ENCODE results near the gene STOML2. TPM values are rescaled to one million over a fixed set of nuclear protein-coding genes. Genes with fewer than 3 reads are reported as not detected.

STOML2 gene
- total and polyA plus RNA-seq, 9 of the 15 experiments (the other 6 are each of a cell fraction or from before 2014, with no cell fraction given), result 110 to 220 (median 174) TPM

DNA sequence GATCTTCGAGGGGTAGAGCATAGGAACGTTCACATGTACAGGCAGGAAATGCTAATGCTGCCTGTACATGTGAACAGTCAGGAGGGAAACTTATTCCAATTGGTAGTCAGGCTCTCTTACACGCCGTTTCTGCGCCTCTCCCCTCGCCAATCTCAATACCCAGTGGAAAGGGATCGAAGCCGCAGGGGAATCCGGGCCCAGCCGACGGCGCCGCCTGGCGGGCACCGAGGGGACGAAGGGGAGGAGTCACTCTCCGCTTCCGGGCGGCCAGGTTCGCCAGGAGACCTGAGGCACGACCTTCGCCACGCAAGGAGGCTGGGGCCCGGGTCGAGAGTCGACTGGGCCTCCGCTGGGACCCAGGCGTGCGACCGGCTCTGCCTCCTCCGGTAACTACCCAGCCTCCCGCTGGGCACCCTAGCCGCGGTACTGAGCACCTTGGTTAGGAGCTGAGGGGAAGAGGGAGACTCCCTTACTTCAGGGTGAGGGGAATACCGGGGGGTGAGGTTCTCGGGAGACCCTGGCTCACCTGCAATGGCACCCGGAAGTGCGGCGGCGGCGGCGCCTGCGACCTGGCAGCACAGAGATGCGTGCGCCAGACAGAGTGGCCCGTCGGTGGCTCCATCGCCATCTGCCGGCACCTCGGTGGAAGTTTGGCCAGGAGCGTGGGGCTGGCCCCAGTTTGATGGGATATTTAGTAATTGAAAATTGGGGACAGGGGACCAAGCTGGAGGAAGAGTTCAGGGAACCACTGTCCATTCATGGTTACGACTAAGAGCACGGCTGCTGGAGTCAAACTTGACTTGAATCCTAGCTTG, 6.7 kb downstream of the STOML2 start, which contains the start of gene PIGO (continued):
- TF ChIP-seq FOXM1 (IDR thresholded peaks at IDR 0.05; ENCODE audit: low read depth) (no peak), FOXM1 (CRISPR knock-in tag; IDR thresholded peaks at IDR 0.05; ENCODE audit: low read depth) (no peak), NONO (IDR thresholded peaks at IDR 0.05; ENCODE audit: low read depth in 2 of 2, low read length in 1 of 2) (0 out of 4 replicates have a peak, but pooled peaks of 1 of the 2 experiments have one; percentile 35), CTBP1 (IDR thresholded peaks at IDR 0.05; ENCODE audit: borderline replicate concordance) (peak; percentile 55; the same call in 1 of the 2 replicates), PCBP1 (IDR thresholded peaks at IDR 0.05; ENCODE audit: low read depth, low read length, poor library complexity, severe bottlenecking) (no peak), POLR2A (conservative IDR thresholded peaks at IDR 0.05) (peak; percentile 90), LEF1 (IDR thresholded peaks at IDR 0.05) (no peak), NR1H2 (CRISPR knock-in tag; IDR thresholded peaks at IDR 0.05) (no peak), GATAD2B (IDR thresholded peaks at IDR 0.05; ENCODE audit: borderline replicate concordance) (no peak; the same call in 1 of the 2 replicates), MTA3 (IDR thresholded peaks at IDR 0.05; ENCODE audit: borderline replicate concordance) (peak; percentile 86; the same call in 1 of the 2 replicates), NR2C2 (CRISPR knock-in tag; IDR thresholded peaks at IDR 0.05) (peak; percentile 60), NR2C2 (tag; IDR thresholded peaks at IDR 0.05) (peak; percentile 94), CEBPG (CRISPR knock-in tag; IDR thresholded peaks at IDR 0.05) (0 out of 2 replicates have a peak, but pooled peaks have one; percentile 23), CEBPG (tag; conservative IDR thresholded peaks at IDR 0.05 in 1 of 2, IDR thresholded peaks at IDR 0.05 in 1 of 2) (no peak), HDGF (IDR thresholded peaks at IDR 0.05) (no peak), ERF (CRISPR knock-in tag; IDR thresholded peaks at IDR 0.05) (0 out of 2 replicates have a peak, but pooled peaks have one; percentile 45), ESRRB (CRISPR knock-in tag; IDR thresholded peaks at IDR 0.05; ENCODE audit: borderline replicate concordance) (no peak), SP1 (CRISPR knock-in tag; IDR thresholded peaks at IDR 0.05) (peak; percentile 92), RBM39 (optimal IDR thresholded peaks at IDR 0.05; ENCODE audit: low read depth, low read length) (peak; percentile 57), MBD2 (IDR thresholded peaks at IDR 0.05; ENCODE audit: borderline replicate concordance, low read depth) (peak; percentile 50; the same call in 1 of the 2 replicates)
- TF ChIP-seq, protein P1, sequence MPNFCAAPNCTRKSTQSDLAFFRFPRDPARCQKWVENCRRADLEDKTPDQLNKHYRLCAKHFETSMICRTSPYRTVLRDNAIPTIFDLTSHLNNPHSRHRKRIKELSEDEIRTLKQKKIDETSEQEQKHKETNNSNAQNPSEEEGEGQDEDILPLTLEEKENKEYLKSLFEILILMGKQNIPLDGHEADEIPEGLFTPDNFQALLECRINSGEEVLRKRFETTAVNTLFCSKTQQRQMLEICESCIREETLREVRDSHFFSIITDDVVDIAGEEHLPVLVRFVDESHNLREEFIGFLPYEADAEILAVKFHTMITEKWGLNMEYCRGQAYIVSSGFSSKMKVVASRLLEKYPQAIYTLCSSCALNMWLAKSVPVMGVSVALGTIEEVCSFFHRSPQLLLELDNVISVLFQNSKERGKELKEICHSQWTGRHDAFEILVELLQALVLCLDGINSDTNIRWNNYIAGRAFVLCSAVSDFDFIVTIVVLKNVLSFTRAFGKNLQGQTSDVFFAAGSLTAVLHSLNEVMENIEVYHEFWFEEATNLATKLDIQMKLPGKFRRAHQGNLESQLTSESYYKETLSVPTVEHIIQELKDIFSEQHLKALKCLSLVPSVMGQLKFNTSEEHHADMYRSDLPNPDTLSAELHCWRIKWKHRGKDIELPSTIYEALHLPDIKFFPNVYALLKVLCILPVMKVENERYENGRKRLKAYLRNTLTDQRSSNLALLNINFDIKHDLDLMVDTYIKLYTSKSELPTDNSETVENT (CRISPR knock-in tag; IDR thresholded peaks at IDR 0.05), result peak; percentile 73
- TF ChIP-seq, protein P2, sequence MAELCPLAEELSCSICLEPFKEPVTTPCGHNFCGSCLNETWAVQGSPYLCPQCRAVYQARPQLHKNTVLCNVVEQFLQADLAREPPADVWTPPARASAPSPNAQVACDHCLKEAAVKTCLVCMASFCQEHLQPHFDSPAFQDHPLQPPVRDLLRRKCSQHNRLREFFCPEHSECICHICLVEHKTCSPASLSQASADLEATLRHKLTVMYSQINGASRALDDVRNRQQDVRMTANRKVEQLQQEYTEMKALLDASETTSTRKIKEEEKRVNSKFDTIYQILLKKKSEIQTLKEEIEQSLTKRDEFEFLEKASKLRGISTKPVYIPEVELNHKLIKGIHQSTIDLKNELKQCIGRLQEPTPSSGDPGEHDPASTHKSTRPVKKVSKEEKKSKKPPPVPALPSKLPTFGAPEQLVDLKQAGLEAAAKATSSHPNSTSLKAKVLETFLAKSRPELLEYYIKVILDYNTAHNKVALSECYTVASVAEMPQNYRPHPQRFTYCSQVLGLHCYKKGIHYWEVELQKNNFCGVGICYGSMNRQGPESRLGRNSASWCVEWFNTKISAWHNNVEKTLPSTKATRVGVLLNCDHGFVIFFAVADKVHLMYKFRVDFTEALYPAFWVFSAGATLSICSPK (IDR thresholded peaks at IDR 0.05; ENCODE audit: borderline replicate concordance), result no peak
- TF ChIP-seq, protein P3, sequence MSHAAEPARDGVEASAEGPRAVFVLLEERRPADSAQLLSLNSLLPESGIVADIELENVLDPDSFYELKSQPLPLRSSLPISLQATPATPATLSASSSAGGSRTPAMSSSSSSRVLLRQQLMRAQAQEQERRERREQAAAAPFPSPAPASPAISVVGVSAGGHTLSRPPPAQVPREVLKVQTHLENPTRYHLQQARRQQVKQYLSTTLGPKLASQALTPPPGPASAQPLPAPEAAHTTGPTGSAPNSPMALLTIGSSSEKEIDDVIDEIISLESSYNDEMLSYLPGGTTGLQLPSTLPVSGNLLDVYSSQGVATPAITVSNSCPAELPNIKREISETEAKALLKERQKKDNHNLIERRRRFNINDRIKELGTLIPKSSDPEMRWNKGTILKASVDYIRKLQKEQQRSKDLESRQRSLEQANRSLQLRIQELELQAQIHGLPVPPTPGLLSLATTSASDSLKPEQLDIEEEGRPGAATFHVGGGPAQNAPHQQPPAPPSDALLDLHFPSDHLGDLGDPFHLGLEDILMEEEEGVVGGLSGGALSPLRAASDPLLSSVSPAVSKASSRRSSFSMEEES (CRISPR knock-in tag; IDR thresholded peaks at IDR 0.05), result no peak
